GM23338 (cell line): ENCODE results near the gene ZBP1. TPM values are rescaled to one million over a fixed set of nuclear protein-coding genes. Genes with fewer than 3 reads are reported as not detected.

ENCODE experiments used
- ATAC-seq: fragments of 200-7000 bp; cut with Tn5 transposase; 3 replicates; pipeline ENCODE4 v1.9.1; 2020
- DNase-seq: peaks from one replicate; pipeline ENCODE4 v3.0.0-alpha.2; 2015; ENCODE audit warnings: low spot score
- H2AFZ ChIP-seq: fragments of 200-600 bp; sonication (generic); 2 replicates; pipeline ENCODE4 v1.8.0; 2016; ENCODE audit warnings: antibody characterized with exemption, mild to moderate bottlenecking, moderate library complexity
- H3F3A ChIP-seq: fragments of 200-600 bp; sonication (generic); replicated peaks from 2 replicates; pipeline ENCODE4 v1.8.0; 2017; ENCODE audit warnings: antibody characterized with exemption, mixed run types, low read depth
- H3K27ac ChIP-seq: fragments of 200-600 bp; sonication (generic); 2 replicates; pipeline ENCODE4 v1.6.1; 2016; ENCODE audit warnings: low read depth
- H3K27me3 ChIP-seq: fragments of 200-600 bp; sonication (generic); 2 replicates; pipeline ENCODE4 v1.8.0; 2016; ENCODE audit warnings: mild to moderate bottlenecking, mixed run types, moderate library complexity; ENCODE audit not compliant: insufficient read depth
- H3K36me3 ChIP-seq: fragments of 200-600 bp; sonication (generic); 2 replicates; pipeline ENCODE4 v1.8.0; 2016; ENCODE audit warnings: mild to moderate bottlenecking; ENCODE audit not compliant: insufficient read depth
- H3K4me1 ChIP-seq: fragments of 200-600 bp; sonication (generic); 2 replicates; pipeline ENCODE4 v1.8.0; 2016; ENCODE audit warnings: mild to moderate bottlenecking, moderate library complexity; ENCODE audit not compliant: insufficient read depth
- H3K4me2 ChIP-seq: fragments of 200-600 bp; sonication (generic); 2 replicates; pipeline ENCODE4 v1.7.1; 2017; ENCODE audit warnings: mixed run types
- H3K4me3 ChIP-seq: fragments of 200-600 bp; sonication (generic); 2 replicates; pipeline ENCODE4 v1.6.1; 2016; ENCODE audit warnings: mixed run types
- H3K79me2 ChIP-seq: fragments of 200-600 bp; sonication (generic); replicated peaks from 2 replicates; pipeline ENCODE4 v1.8.0; 2017; ENCODE audit warnings: mild to moderate bottlenecking; ENCODE audit not compliant: insufficient read depth
- H3K9me2 ChIP-seq: fragments of 200-600 bp; sonication (generic); 2 replicates; pipeline ENCODE4 v1.8.0; 2017; ENCODE audit not compliant: insufficient read depth
- H4K20me1 ChIP-seq: fragments of 200-600 bp; sonication (generic); replicated peaks from 2 replicates; pipeline ENCODE4 v1.8.0; 2017; ENCODE audit warnings: mild to moderate bottlenecking; ENCODE audit not compliant: insufficient read depth
- H3K27ac Mint-ChIP-seq: 2 replicates; pipeline ENCODE4 v1.8.0; 2020; ENCODE audit warnings: inconsistent platforms, mild to moderate bottlenecking, moderate library complexity, mixed read lengths
- H3K27me3 Mint-ChIP-seq: 3 replicates; pipeline ENCODE4 v1.8.0; 2022; ENCODE audit warnings: low read depth, mild to moderate bottlenecking, moderate library complexity, mixed read lengths, inconsistent platforms; ENCODE audit not compliant: insufficient read depth, poor library complexity
- H3K36me3 Mint-ChIP-seq: 3 replicates; pipeline ENCODE4 v1.8.0; 2021; ENCODE audit warnings: low read depth, mild to moderate bottlenecking, inconsistent platforms, moderate library complexity, mixed read lengths
- H3K4me1 Mint-ChIP-seq: 3 replicates; pipeline ENCODE4 v1.8.0; 2020; ENCODE audit warnings: mild to moderate bottlenecking, inconsistent platforms, mixed read lengths
- H3K4me3 Mint-ChIP-seq: 3 replicates; pipeline ENCODE4 v1.8.0; 2021; ENCODE audit warnings: moderate library complexity, mild to moderate bottlenecking, inconsistent platforms, mixed read lengths
- H3K9me3 Mint-ChIP-seq: 3 replicates; pipeline ENCODE4 v1.8.0; 2020; ENCODE audit warnings: moderate library complexity, mild to moderate bottlenecking, inconsistent platforms, mixed read lengths
- CREB1 ChIP-seq: fragments of 250-450 bp; sonication (Bioruptor Pico); IDR thresholded peaks from 2 replicates; pipeline ENCODE4 v1.5.0; 2020; ENCODE audit warnings: low read depth, mild to moderate bottlenecking, moderate library complexity
- POLR2AphosphoS5 ChIP-seq: IDR thresholded peaks from 2 replicates; pipeline ENCODE4 v1.6.1; 2016; ENCODE audit warnings: antibody characterized with exemption, low read depth
- REST ChIP-seq: IDR thresholded peaks from one replicate; pipeline ENCODE4 v1.6.1; 2018; ENCODE audit warnings: antibody characterized with exemption; ENCODE audit not compliant: unreplicated experiment
- STAT1 ChIP-seq: IDR thresholded peaks from one replicate; pipeline ENCODE4 v1.6.1; 2016; ENCODE audit warnings: antibody characterized with exemption; ENCODE audit not compliant: unreplicated experiment
- ZNF114 ChIP-seq: fragments of 250-450 bp; sonication (Bioruptor Pico); IDR thresholded peaks from 2 replicates; pipeline ENCODE4 v1.5.0; 2020; ENCODE audit warnings: mild to moderate bottlenecking, moderate library complexity
- ZNF462 ChIP-seq: fragments of 250-450 bp; sonication (Bioruptor Pico); IDR thresholded peaks from 2 replicates; pipeline ENCODE4 v1.5.0; 2020; ENCODE audit warnings: mild to moderate bottlenecking, moderate library complexity
- polyA plus RNA-seq: library from polyadenylated mRNA; unstranded; fragments of >200 nt; fragmentation: Nextera tagmentation; extraction: Ambion mirVana; gene quantifications from 2 replicates; pipeline ENCODE4 v1.2.1, GENCODE V29; 2016
- total RNA-seq: library from RNA; depleted of rRNA; stranded (reverse); fragments of >200 nt; shearing (Covaris generic); gene quantifications from 2 replicates; pipeline ENCODE4 v1.2.3, GENCODE V29; 2014

ZBP1 gene
- total and polyA plus RNA-seq, 2 experiments from 2014 or later = not detected

- Mint-ChIP-seq H3K4me3 (no peak within 1 kb of the TSS), H3K27ac (no peak within 1 kb of the TSS), H3K9me3 (peaks cover 2% of the 10 kb centered on the region; the same call in 1 of the 3 replicates), H3K27me3 (peaks cover 3% of the 10 kb centered on the region), H3K36me3 (no peaks in the 10 kb centered on the region), H3K4me1 (no peaks in the 10 kb centered on the region)
- no peak for ATAC-seq
- H2AFZ ChIP-seq = no peak within 1 kb of the TSS
- H3K36me3 ChIP-seq = no peaks in the 10 kb centered on the region
- H3F3A ChIP-seq = no peaks in the 10 kb centered on the region
- H3K4me1 ChIP-seq = no peaks in the 10 kb centered on the region
- H3K9me2 ChIP-seq = 0 out of 2 replicates have a peak, but pooled peaks cover 6% of the 10 kb centered on the region
- no peaks in the 10 kb centered on the region for H3K79me2 ChIP-seq
- H3K4me3 ChIP-seq = no peak within 1 kb of the TSS
- no peak within 1 kb of the TSS for H3K4me2 ChIP-seq
- DNase-seq = no peak
- TF ChIP-seq POLR2AphosphoS5 (no peak), STAT1 (no peak), ZNF462 (CRISPR knock-in tag) (no peak), CREB1 (CRISPR knock-in tag) (no peak), ZNF114 (CRISPR knock-in tag) (no peak), REST (no peak)
- H3K27me3 ChIP-seq = no peaks in the 10 kb centered on the region
- H4K20me1 ChIP-seq = no peaks in the 10 kb centered on the region
- no peak within 1 kb of the TSS for H3K27ac ChIP-seq
Observed at GRCh38 chr20:57560554-57561355, 59.5 kb downstream of the ZBP1 start, which contains the start of gene PCK1. PCK1 (plus strand) TSS chr20:57561110; CDS start chr20:57561412, 302 bp downstream.
